Fibroblast of the conjunctiva (primary cell): ENCODE data around the gene FKRP.
"Not testable (repeated sequence)": the region's sequence is repeated elsewhere in the genome, so short reads cannot be mapped to it uniquely, and the experiment has no call there.

Experiments
- DNase-seq: peaks from one replicate; pipeline ENCODE4 v3.0.0-alpha.2; 2010; ENCODE audit warnings: low read depth

FKRP gene, protein sequence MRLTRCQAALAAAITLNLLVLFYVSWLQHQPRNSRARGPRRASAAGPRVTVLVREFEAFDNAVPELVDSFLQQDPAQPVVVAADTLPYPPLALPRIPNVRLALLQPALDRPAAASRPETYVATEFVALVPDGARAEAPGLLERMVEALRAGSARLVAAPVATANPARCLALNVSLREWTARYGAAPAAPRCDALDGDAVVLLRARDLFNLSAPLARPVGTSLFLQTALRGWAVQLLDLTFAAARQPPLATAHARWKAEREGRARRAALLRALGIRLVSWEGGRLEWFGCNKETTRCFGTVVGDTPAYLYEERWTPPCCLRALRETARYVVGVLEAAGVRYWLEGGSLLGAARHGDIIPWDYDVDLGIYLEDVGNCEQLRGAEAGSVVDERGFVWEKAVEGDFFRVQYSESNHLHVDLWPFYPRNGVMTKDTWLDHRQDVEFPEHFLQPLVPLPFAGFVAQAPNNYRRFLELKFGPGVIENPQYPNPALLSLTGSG

DNA sequence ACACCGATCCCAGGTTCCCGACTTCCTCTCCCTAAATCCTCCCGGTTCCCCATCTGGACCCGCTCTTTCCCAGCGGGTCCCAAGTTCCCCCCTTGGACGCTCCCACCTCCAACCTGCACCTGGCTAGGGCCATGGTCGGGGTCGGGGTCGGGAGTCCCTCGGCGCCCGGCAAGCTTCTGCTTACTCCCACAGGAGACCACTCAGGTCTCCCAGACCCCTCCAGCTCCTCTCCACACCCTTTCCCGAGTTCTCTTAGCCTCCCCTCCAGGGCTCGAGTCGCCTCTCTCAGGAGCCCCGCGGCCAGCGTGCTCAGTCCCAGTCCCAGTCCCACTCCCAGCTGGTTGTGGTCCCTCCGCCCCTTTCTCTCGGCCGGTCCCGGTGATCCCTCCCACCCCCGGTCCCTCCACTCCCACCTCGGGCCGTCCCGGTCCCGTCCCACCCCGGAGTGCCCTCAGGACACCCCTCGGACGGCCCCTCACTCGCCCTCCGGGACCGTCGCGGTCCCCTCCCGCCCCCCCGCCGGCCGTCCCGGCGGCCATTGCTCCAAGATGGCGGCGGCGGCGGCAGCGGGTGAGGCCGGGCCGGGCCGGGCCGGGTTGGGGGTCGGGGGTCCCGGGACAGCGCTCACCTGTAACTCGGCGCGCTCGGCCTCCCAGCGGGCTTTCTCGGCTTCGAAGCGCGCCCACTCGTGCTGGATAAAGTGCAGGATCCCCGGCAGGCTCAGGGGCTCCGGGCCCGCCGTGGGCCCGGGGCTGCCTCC, at the start of gene FKRP:
Gene FKRP, plus strand, starts transcription at position 537 of the 760 bp plus-strand sequence. CDS start 9,394 bp downstream, outside the sequence.
- DNase-seq, result no peak

GRCh38 chr19:46696866-46697203, 49.0 kb upstream of the FKRP start:
- DNase-seq, result no peak

DNA sequence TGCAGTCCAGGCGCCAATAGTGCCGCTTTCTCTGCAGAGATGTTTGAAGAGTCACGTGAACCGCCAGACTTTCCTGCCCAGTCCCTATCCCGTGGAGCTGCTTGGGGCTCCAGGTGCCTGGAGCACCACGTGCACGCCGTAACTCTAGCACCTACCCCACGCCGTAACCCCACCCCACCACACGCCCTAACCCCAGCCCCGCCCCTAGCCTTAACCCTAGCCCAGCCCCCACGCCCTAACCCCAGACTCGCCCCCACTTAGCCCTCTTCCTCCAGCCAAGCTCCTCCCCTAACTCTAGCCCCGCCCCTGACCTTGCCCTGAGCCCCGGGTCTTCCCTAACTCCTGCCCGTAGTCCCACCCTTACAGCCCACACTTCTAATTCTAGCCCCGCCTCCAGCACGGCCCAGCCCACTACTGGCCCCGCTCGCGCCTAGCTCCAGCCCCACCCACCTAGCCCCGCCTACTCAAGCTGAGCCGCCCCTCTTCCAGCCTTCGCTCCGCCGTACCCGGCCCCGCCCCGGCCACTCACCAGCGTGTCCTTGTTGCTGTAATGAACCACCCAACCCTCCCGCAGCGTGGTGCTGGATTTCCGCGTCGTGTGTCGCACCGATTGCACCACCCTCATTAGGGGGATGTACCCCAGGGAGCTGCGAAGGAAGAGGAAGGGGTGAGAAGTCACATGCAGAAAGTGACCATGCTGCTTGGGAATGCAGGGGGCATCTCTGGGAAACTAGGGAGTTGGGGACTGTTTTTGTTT, 48.5 kb upstream of the FKRP start:
- peak; percentile 66 for DNase-seq

GRCh38 chr19:46698395-46699321, 47.2 kb upstream of the FKRP start:
- DNase-seq, result no peak

GRCh38 chr19:46700704-46701103, 45.2 kb upstream of the FKRP start:
- no peak for DNase-seq

GRCh38 chr19:46704379-46705076, 41.3 kb upstream of the FKRP start:
- no peak for DNase-seq

DNA sequence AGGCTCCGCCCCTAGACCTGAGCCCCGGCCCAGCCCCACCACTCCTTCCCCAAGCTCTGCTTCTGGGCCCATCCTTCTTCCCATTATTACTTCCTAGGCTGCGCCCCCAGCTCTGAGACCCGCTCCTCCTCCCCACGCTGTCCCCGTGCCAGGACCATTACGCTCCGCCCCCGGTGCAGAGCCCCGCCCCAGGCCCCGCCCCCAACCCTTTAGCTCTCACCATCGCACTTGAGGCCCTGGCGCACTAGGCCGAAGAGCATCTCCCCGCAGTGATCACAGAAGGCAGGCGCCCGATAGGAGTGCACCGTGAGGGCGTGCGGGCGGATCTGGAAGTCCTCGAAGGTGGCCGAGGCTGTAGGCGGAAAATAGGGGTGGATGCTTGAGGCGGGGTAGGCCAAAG, 35.2 kb upstream of the FKRP start:
- no peak for DNase-seq

GRCh38 chr19:46712768-46713338, 33.0 kb upstream of the FKRP start:
- not testable (repeated sequence) for DNase-seq

DNA sequence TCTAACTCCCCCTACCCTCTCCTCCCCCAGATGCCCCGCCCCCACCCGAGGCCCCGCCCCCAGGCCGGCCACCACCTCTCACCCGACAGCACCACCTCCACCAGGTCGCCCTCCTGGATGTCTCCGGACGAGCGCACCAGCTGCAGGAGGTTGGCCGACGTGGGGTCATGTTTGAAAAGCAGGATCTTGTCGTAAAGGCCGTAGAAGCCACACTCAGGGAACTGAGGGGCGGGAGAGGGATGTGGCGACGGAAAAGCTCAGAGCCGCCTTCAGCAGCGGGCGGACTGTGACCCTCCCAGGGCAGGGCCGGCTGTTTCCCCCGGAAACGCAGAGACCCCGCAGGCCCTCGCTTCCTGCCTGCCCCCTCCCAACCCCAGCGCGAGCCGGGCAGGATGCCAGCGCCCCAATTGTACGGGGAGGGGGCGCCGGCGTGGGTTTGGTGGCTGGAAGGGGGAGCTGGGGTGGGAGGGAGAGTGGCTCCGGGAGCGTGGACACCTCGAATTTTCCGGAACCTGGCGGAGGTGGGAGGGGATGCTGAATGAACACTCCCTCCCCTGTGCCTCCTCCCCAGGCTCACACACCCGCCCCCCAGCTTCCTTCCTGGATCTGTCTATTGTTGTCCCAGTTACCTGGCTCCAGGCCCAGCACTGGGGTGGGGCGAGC, 31.9 kb upstream of the FKRP start:
- DNase-seq, result peak; percentile 73

DNA sequence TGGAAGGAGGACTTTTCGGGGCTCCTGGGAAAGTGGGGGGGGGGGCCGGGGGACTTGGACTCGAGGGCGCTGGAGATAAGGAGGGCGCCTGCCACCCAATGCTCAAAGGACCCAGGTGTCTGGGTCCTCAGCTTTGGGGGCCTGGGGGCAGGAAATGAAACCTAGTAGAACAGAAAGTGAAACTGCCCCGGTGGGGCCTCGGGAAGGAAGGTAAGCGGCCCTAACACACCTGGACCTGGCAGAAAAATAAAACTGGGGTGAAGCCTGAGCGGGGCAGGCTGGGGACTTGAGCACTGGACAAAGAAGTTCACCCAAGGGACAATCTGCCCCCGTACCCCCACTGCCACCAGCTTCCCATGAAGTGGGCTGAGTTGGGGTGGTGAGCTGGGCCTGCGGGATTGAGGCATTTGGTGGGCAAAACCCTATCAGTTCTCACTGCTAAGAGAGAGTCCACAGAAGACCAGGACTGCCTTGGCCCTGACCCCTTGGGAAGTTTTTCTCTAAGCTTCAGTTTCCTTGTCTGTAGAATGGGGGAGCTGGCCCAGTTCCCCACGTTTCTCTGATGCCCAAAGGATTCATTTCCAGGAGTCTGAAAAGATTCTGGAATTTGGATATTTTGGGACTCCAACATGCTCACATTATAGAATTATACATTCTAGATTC, 31.3 kb upstream of the FKRP start:
- DNase-seq, result no peak

DNA sequence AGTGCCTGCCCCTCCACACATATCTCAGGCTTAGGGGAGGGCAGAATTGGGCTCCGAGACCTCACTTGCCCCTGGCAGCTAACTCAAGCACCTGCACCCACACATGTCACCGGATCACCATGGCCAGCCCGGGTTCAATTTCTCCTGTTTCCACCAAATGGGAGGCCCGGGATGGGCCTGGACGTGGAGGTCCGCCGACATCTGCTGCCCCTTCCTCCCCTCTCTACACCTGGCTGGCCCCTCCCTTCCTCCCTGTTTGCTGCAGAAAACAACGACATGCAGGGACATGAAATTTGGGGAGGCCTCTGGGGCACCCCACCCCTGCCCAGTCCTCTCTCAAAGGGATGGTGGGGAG, 30.3 kb upstream of the FKRP start:
- DNase-seq, result no peak

DNA sequence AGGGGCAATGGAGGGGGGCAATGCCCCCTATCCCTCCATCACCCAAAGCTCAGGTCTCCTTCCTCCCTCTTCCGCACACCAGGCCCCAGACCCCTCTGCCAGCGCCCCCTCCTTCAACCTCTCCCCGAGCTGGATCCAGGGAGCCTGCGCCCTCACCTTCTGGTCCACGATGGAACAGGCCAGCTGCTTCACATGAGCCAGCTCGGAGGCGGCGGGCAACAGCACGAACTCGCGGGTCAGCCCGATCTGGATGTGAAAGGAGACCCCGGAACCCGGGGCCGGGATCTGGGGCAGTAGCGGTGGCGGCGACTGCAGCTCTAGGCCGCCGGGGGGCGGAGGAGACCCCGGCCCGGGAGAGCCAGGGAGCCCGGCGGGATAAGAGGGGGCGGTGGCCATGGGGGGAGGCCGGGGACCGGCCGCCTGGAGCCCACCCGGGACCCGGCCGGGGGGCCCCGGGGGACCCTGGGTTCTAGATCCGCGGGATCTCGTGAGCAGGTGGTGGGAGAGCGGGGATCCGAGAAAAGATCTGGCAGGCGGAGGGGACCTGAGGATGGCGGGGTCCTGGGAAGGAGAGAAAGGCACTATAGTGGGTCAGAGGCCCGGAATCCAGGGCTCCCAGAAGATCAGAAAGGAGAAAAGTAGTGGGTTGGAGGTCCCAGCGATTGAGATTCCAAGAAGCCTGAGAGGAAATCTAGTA, 29.7 kb upstream of the FKRP start:
- DNase-seq, result no peak

DNA sequence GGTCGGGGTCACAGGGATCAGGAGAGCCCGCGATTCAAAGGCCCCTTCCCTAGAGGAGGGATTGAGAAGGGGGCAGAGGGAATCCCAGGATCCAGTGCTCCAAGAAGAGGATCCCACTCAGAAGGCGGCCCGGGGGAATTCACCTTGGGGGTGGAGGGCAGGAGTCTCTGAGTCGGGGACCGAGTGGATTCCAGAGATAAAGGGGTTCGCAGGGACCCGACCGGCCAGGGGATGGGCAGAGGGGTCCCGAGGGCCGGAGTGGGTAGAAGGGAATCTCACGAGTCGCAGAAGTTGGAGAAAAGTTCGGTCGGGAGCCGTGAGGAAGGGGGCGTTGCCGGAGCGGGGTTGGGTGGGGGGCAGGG, 29.2 kb upstream of the FKRP start:
- DNase-seq, result no peak

GRCh38 chr19:46717034-46717715, 28.7 kb upstream of the FKRP start, which contains the start of gene PRKD2:
PRKD2 (minus strand) TSS chr19:46717114; CDS start chr19:46716370, 744 bp downstream.
- DNase-seq, result no peak

GRCh38 chr19:46717716-46718143, 28.1 kb upstream of the FKRP start:
- DNase-seq, result no peak

GRCh38 chr19:46718157-46718933, 27.5 kb upstream of the FKRP start:
- DNase-seq, result no peak

- DNase-seq, result no peak
Measured at GRCh38 chr19:46718934-46719622, 26.8 kb upstream of the FKRP start.
